Measurements from ENCODE around the gene MAGEA2B.
"Not testable (repeated sequence)": the region's sequence is repeated elsewhere in the genome, so short reads cannot be mapped to it uniquely, and the experiment has no call there.

MAGEA2B gene

GRCh38 chrX:152754871-152755270, 40.4 kb downstream of the MAGEA2B start:
- in situ Hi-C loops (cut with MboI; ENCODE audit: low sequenced_read_pairs) = not testable (repeated sequence)

DNA sequence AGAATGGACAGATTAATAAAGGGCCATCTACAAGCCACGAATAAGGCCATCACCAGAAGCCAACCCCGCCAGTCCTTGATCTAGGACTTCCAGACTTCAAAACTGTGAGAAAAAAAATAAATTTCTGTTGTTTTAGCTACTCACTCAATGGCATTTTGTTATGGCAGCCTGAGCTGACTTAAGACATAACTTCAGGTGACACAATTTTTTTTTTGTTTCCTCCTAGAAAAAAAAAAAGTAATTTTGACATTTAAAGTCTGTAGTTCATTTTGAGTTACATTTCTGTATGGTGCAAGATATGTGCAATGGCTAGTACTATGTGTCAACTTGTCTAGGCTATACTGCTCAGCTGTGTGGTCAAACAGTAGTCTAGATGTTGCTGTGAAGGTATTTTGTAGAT, 44.5 kb downstream of the MAGEA2B start, which contains the start of gene CSAG3:
Gene CSAG3, plus strand, starts transcription at position 301 of the 400 bp plus-strand sequence.
- in situ Hi-C loops (cut with MboI; ENCODE audit: low sequenced_read_pairs) = not testable (repeated sequence)

- in situ Hi-C loops (cut with MboI; ENCODE audit: low sequenced_read_pairs) = not testable (repeated sequence)
Measured at GRCh38 chrX:152759544-152759943, 45.1 kb downstream of the MAGEA2B start.

GRCh38 chrX:152761582-152761981, 47.2 kb downstream of the MAGEA2B start:
- in situ Hi-C loops (cut with MboI; ENCODE audit: low sequenced_read_pairs) = not testable (repeated sequence)

DNA sequence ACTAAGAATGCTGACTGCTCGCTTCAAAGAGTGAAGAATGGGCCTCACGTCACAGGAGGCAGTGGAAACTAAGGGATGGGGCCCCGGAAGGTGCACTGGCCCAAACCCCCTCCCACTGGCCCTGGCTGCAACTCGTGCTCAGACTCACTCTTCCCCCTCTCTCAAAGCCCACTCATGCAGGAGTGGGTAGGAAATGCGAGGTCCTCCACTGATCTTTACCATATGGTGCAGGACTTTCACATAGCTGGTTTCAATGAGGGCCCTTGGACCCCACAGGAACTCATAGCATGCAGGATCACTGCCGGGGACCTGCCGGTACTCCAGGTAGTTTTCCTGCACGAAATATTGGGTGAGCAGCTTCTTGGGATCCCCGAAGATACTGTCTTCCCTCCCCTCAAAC, 52.1 kb downstream of the MAGEA2B start:
- in situ Hi-C loops (cut with MboI; ENCODE audit: low sequenced_read_pairs) = not testable (repeated sequence)

Data from HL-60/S4 (cell line).